Right lobe of liver (tissue), 4 donors: ENCODE data around the gene CPSF3.

ENCODE experiments used
- CTCF ChIP-seq, 4 donors: fragments of 200-600 bp in 3 of 4; fragments of 450-650 bp in 1 of 4; IDR thresholded peaks; one replicate each; pipeline versions ENCODE4 v1.5.1 to v1.8.0; 2016 to 2022; ENCODE audit warnings: antibody characterized with exemption in 4 of 4, mild to moderate bottlenecking in 2 of 4
- POLR2A ChIP-seq: fragments of 450-650 bp; IDR thresholded peaks from one replicate; pipeline ENCODE4 v1.6.1; 2017; ENCODE audit warnings: antibody characterized with exemption, mild to moderate bottlenecking
- donor health status: DM: no; HTN: no; CAD: no.
- donor health status: DM: no; HTN: no; CAD: no.
- donor health status: DM: no; HTN: yes; CAD: no.

DNA sequence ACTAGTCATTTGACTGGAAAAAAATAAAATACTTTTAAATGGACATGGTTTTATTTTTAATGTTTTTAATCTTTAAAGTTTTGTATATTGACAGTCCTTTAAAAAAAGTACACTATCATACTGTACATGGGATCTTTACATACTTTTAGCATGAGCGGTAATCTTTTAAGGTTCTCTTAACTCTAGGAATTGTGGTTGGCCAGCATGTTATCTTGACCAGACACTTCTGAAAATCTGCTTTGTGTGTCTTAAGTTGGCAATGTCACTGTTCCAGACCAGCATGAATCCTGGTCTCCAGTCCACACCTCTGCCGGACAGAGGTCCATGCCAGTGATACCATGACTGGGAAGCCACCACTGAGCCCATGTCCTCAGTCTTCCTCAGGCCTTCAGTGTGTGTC lies 17.8 kb upstream of the CPSF3 start:
- TF ChIP-seq CTCF (IDR thresholded peaks at IDR 0.05) (no peak), POLR2A (no peak)
